ENCODE data around the gene GPX3. TPM values are rescaled to one million over a fixed set of nuclear protein-coding genes. Genes with fewer than 3 reads are reported as not detected.

Gene GPX3
- 100 to 1,000 TPM in 4 of 5 donors, 10 to 100 TPM in 1; 70.5 to 828 (median 245) TPM for total RNA-seq
- 100 to 1,000 TPM; 232 to 715 (median 360) TPM for polyA plus RNA-seq
- long read RNA-seq, donor 1, transcript GPX3-201 (5 exons, 1,636 nt): major isoform, 7 of 7 reads
- long read RNA-seq, donor 1, partial matches to known transcripts: 0 of 7 reads
- long read RNA-seq, donor 1, other reads (novel, unspliced or antisense): 0 of 7 reads
- long read RNA-seq, donor 2, transcript GPX3-201 (5 exons, 1,636 nt): major isoform, 18 of 18 reads
- long read RNA-seq, donor 2, partial matches to known transcripts: 0 of 18 reads
- long read RNA-seq, donor 2, other reads (novel, unspliced or antisense): 0 of 18 reads
- long read RNA-seq, donor 3, partial matches to known transcripts: 0 of 1 reads
- long read RNA-seq, donor 3, other reads (novel, unspliced or antisense): 0 of 1 reads
- long read RNA-seq, donor 4: 0 reads
- long read RNA-seq, donor 5, transcript GPX3-201 (5 exons, 1,636 nt): major isoform, 7 of 8 reads
- long read RNA-seq, donor 5, partial matches to known transcripts: 0 of 8 reads
- long read RNA-seq, donor 5, other reads (novel, unspliced or antisense): 0 of 8 reads
- long read RNA-seq, donor 6, transcript GPX3-201 (5 exons, 1,636 nt): major isoform, 18 of 18 reads
- long read RNA-seq, donor 6, partial matches to known transcripts: 0 of 18 reads
- long read RNA-seq, donor 6, other reads (novel, unspliced or antisense): 0 of 18 reads
- long read RNA-seq, donor 7, transcript GPX3-201 (5 exons, 1,636 nt): major isoform, 25 of 25 reads
- long read RNA-seq, donor 7, partial matches to known transcripts: 0 of 25 reads
- long read RNA-seq, donor 7, other reads (novel, unspliced or antisense): 0 of 25 reads
- long read RNA-seq, donor 8, partial matches to known transcripts: 0 of 4 reads
- long read RNA-seq, donor 8, other reads (novel, unspliced or antisense): 0 of 4 reads
- long read RNA-seq, donor 9, partial matches to known transcripts: 0 of 1 reads
- long read RNA-seq, donor 9, other reads (novel, unspliced or antisense): 0 of 1 reads
- long read RNA-seq, donor 10, partial matches to known transcripts: 0 of 3 reads
- long read RNA-seq, donor 10, other reads (novel, unspliced or antisense): 0 of 3 reads

- WGBS, 5 donors: 2 to 5% (median 3%) methylated on average over 23 to 54 of the region's 54 CpGs
- H3K4me1 ChIP-seq: peaks cover 18 to 73% (median 53%) of the 10 kb centered on the region in 4 donors
- H3K9me3 ChIP-seq: no peaks in the 10 kb centered on the region
- no peaks in the 10 kb centered on the region for H3K27me3 ChIP-seq
- H3K27ac ChIP-seq: peak within 1 kb of the TSS; percentile 68 to 88 (median 84)
- peak; percentile 89 to 91 for DNase-seq
- TF ChIP-seq POLR2AphosphoS5 (IDR thresholded peaks at IDR 0.05): peak; percentile 50 to 92 (median 88)
- no peak for TF ChIP-seq CTCF (IDR thresholded peaks at IDR 0.05)
- TF ChIP-seq EP300 (IDR thresholded peaks at IDR 0.05): no peak
- TF ChIP-seq POLR2A (IDR thresholded peaks at IDR 0.05): peak in 2 of 4 donors; percentile 17 to 40
- intact Hi-C loops (cut with DNase I; ENCODE audit: low total_unique reads): no loop called here
- H3K36me3 ChIP-seq: peaks cover 2 to 26% (median 10%) of the 10 kb centered on the region in 4 donors
- peak within 1 kb of the TSS; percentile 66 to 77 (median 69) for H3K4me3 ChIP-seq
Observed at GRCh38 chr5:151020304-151021110, at the start of gene GPX3. Gene GPX3, plus strand, starts transcription at chr5:151020591. Its CDS starts 64 bp downstream, at chr5:151020655.

GRCh38 chr5:150978590-150978989, 41.8 kb upstream of the GPX3 start:
- TF ChIP-seq POLR2A (IDR thresholded peaks at IDR 0.05): no peak
- TF ChIP-seq EP300 (IDR thresholded peaks at IDR 0.05): no peak
- TF ChIP-seq POLR2AphosphoS5 (IDR thresholded peaks at IDR 0.05): no peak
- TF ChIP-seq CTCF (IDR thresholded peaks at IDR 0.05): no peak
- Histone ChIP-seq H3K4me1 (no peaks in the 10 kb centered on the region), H3K27me3 (no peaks in the 10 kb centered on the region), H3K9me3 (peaks cover 0 to 35% (median 7%) of the 10 kb centered on the region in 4 donors), H3K36me3 (no peaks in the 10 kb centered on the region), H3K27ac (no peak overlapping the region), H3K4me3 (no peak overlapping the region)
- intact Hi-C loops (cut with DNase I; ENCODE audit: low total_unique reads): no loop called here
- 55 to 70% (median 65%) methylated on average over 3 of the region's 3 CpGs for WGBS, 5 donors
- no peak for DNase-seq

GRCh38 chr5:150987746-150988145, 32.6 kb upstream of the GPX3 start:
- H3K36me3 ChIP-seq: no peaks in the 10 kb centered on the region
- intact Hi-C loops (cut with DNase I; ENCODE audit: low total_unique reads): no loop called here
- no peak for DNase-seq
- H3K9me3 ChIP-seq: peaks cover 0 to 10% (median under 1%) of the 10 kb centered on the region in 4 donors
- no peak overlapping the region for H3K27ac ChIP-seq
- H3K27me3 ChIP-seq: no peaks in the 10 kb centered on the region
- no peak overlapping the region for H3K4me3 ChIP-seq
- TF ChIP-seq CTCF (IDR thresholded peaks at IDR 0.05) (no peak), EP300 (IDR thresholded peaks at IDR 0.05) (no peak), POLR2AphosphoS5 (IDR thresholded peaks at IDR 0.05) (no peak), POLR2A (IDR thresholded peaks at IDR 0.05) (no peak)
- no peaks in the 10 kb centered on the region for H3K4me1 ChIP-seq
- WGBS, 5 donors: 32 to 44% (median 35%) methylated on average over 3 of the region's 3 CpGs

Measured in stomach (tissue), 19 donors.